CD14-positive monocyte (primary cell): ENCODE data around the gene S1PR3. TPM values are rescaled to one million over a fixed set of nuclear protein-coding genes. Genes with fewer than 3 reads are reported as not detected.

Experiments used
- DNase-seq, 3 donors: peaks; one replicate each; pipeline ENCODE4 v3.0.0-alpha.2; 2011 to 2022
- H2AFZ ChIP-seq: 2 replicates; pipeline ENCODE4 v1.6.0; 2012; ENCODE audit warnings: mild to moderate bottlenecking, low read depth, low read length, inconsistent platforms; ENCODE audit not compliant: insufficient read depth, poor library complexity, severe bottlenecking
- H3K27ac ChIP-seq, 2 donors: 1 replicate in 1 of 2; 2 replicates in 1 of 2; pipeline ENCODE4 v1.5.1; 2012 to 2013; ENCODE audit warnings: low read length in 2 of 2, control low read depth in 1 of 2, inconsistent platforms in 1 of 2, low read depth in 1 of 2, mild to moderate bottlenecking in 1 of 2
- H3K27me3 ChIP-seq, 2 donors: one replicate each; pipeline versions ENCODE4 v1.6.0 to v1.6.1; 2011 to 2013; ENCODE audit warnings: low read length in 2 of 2; ENCODE audit not compliant: control insufficient read depth in 2 of 2, insufficient read depth in 2 of 2
- H3K36me3 ChIP-seq, 2 donors: replicated peaks in 1 of 2; 1 replicate in 1 of 2; 2 replicates in 1 of 2; pipeline versions ENCODE4 v1.5.1 to v1.6.1; 2012 to 2013; ENCODE audit warnings: low read length in 2 of 2, control low read depth in 1 of 2, inconsistent platforms in 1 of 2, mild to moderate bottlenecking in 1 of 2; ENCODE audit not compliant: insufficient read depth in 2 of 2, control insufficient read depth in 1 of 2
- H3K4me1 ChIP-seq, 2 donors: 1 replicate in 1 of 2; 2 replicates in 1 of 2; pipeline versions ENCODE4 v1.5.1 to v1.6.1; 2012 to 2013; ENCODE audit warnings: low read length in 2 of 2, control low read depth in 1 of 2, inconsistent platforms in 1 of 2, mild to moderate bottlenecking in 1 of 2, moderate library complexity in 1 of 2; ENCODE audit not compliant: insufficient read depth in 2 of 2, control insufficient read depth in 1 of 2
- H3K4me2 ChIP-seq: replicated peaks from 2 replicates; pipeline ENCODE3; 2012; ENCODE audit warnings: low read length, moderate library complexity, mild to moderate bottlenecking; ENCODE audit not compliant: poor library complexity, severe bottlenecking; ENCODE audit errors: extremely low read depth
- H3K4me3 ChIP-seq, 3 experiments: fragments of 200-600 bp in 1 of 3; sonication (generic) in 1 of 3; replicated peaks in 1 of 3; 1 replicate in 2 of 3; 2 replicates in 1 of 3; pipeline ENCODE4 v1.5.1; 2011 to 2013; ENCODE audit warnings: low read length in 3 of 3, mild to moderate bottlenecking in 3 of 3, control low read depth in 2 of 3, low read depth in 2 of 3, inconsistent platforms in 1 of 3, moderate library complexity in 1 of 3
- H3K79me2 ChIP-seq: 2 replicates; pipeline ENCODE4 v1.6.0; 2012; ENCODE audit warnings: mild to moderate bottlenecking, control low read depth, inconsistent platforms, low read length, moderate library complexity; ENCODE audit not compliant: insufficient read depth
- H3K9ac ChIP-seq: 2 replicates; pipeline ENCODE4 v1.6.0; 2017; ENCODE audit warnings: low read length, mild to moderate bottlenecking; ENCODE audit not compliant: insufficient read depth, poor library complexity, severe bottlenecking
- H3K9me3 ChIP-seq, 2 donors: replicated peaks in 1 of 2; 1 replicate in 1 of 2; 2 replicates in 1 of 2; pipeline versions ENCODE4 v1.5.1 to v1.6.1; 2012 to 2013; ENCODE audit warnings: low read length in 2 of 2, control low read depth in 1 of 2; ENCODE audit not compliant: control insufficient read depth in 1 of 2, insufficient read depth in 1 of 2
- H4K20me1 ChIP-seq: 2 replicates; pipeline ENCODE4 v1.6.0; 2012; ENCODE audit warnings: mild to moderate bottlenecking, low read length, control low read depth, moderate library complexity; ENCODE audit not compliant: insufficient read depth
- H3K27ac Mint-ChIP-seq, 7 donors: one replicate each; pipeline ENCODE4 v1.8.0; 2020; ENCODE audit warnings: mild to moderate bottlenecking in 7 of 7, mixed read lengths in 7 of 7, moderate library complexity in 6 of 7, inconsistent platforms in 2 of 7
- H3K27me3 Mint-ChIP-seq, 3 donors: one replicate each; pipeline ENCODE4 v1.8.0; 2021 to 2022; ENCODE audit warnings: low read depth in 3 of 3, mild to moderate bottlenecking in 3 of 3, mixed read lengths in 3 of 3, moderate library complexity in 3 of 3, inconsistent platforms in 1 of 3
- H3K36me3 Mint-ChIP-seq, 2 donors: one replicate each; pipeline ENCODE4 v1.8.0; 2020; ENCODE audit warnings: mixed read lengths in 2 of 2, inconsistent platforms in 1 of 2, mild to moderate bottlenecking in 1 of 2
- H3K4me1 Mint-ChIP-seq: one replicate; pipeline ENCODE4 v1.8.0; 2020; ENCODE audit warnings: mild to moderate bottlenecking, mixed read lengths
- H3K4me3 Mint-ChIP-seq, 2 donors: one replicate each; pipeline ENCODE4 v1.8.0; 2020; ENCODE audit warnings: mild to moderate bottlenecking in 2 of 2, mixed read lengths in 2 of 2, moderate library complexity in 1 of 2
- H3K9me3 Mint-ChIP-seq, 7 donors: one replicate each; pipeline ENCODE4 v1.8.0; 2020 to 2022; ENCODE audit warnings: mixed read lengths in 7 of 7, mild to moderate bottlenecking in 6 of 7, moderate library complexity in 6 of 7, inconsistent platforms in 2 of 7
- CTCF ChIP-seq: fragments of 200-600 bp; IDR thresholded peaks from one replicate; pipeline ENCODE4 v1.8.0; 2022; ENCODE audit warnings: antibody characterized with exemption, mild to moderate bottlenecking
- WGBS: methylation state at CpG from one replicate; pipeline ENCODE4 v1.1.5; 2013; ENCODE audit warnings: missing lambda C conversion rate; ENCODE audit not compliant: insufficient coverage; 5-methylcytosine and 5-hydroxymethylcytosine counted together
- intact Hi-C, 2 donors: fragments of 100-400 bp; cut with micrococcal nuclease; formaldehyde crosslinking; loops; one replicate each; pipeline versions ENCODE4 v1.15.0 to v1.15.1; 2023
- polyA plus RNA-seq, 3 donors: library from polyadenylated mRNA; depleted of rRNA in 1 of 3; unstranded in 2 of 3; stranded (reverse) in 1 of 3; fragments of 300-500 nt in 2 of 3; fragments of >200 nt in 1 of 3; fragmentation: Illumina TruSeq in 2 of 3; gene quantifications; 1 replicate in 2 of 3; 2 replicates in 1 of 3; pipeline ENCODE4 v1.2.3, GENCODE V29; 2012 to 2021

The S1PR3 gene
- polyA plus RNA-seq, 3 donors, result 28.2 to 59.7 (median 30.6) TPM

- DNase-seq, result no peak
- intact Hi-C loops, result no loop called here
- no peaks in the 10 kb centered on the region for H3K4me1 ChIP-seq
- H3K27ac ChIP-seq, result no peak overlapping the region
- H3K79me2 ChIP-seq, result no peaks in the 10 kb centered on the region
- H3K27me3 ChIP-seq, result no peaks in the 10 kb centered on the region
- Mint-ChIP-seq H3K9me3 (peaks cover 0 to 6% (median 2%) of the 10 kb centered on the region in 7 donors), H3K27me3 (peaks cover 3 to 7% (median 6%) of the 10 kb centered on the region in 3 donors), H3K36me3 (peaks cover 0 to 3% of the 10 kb centered on the region in 2 donors), H3K4me3 (no peak overlapping the region), H3K27ac (no peak overlapping the region), H3K4me1 (peaks cover 7% of the 10 kb centered on the region)
- H3K9me3 ChIP-seq, result no peaks in the 10 kb centered on the region
- H3K36me3 ChIP-seq, result no peaks in the 10 kb centered on the region
- no peak overlapping the region for H3K9ac ChIP-seq
- no peak for TF ChIP-seq CTCF
- no peak overlapping the region for H3K4me2 ChIP-seq
- no CpG with 5 or more reads among the region's 2 CpGs for WGBS
- H3K4me3 ChIP-seq, result no peak overlapping the region
- no peaks in the 10 kb centered on the region for H4K20me1 ChIP-seq
- H2AFZ ChIP-seq, result no peak overlapping the region
These were observed 11.5 kb upstream of the S1PR3 start for GRCh38 chr9:88979791-88980190.

- H3K27ac Mint-ChIP-seq, result no peak overlapping the region
- Histone ChIP-seq H4K20me1 (no peaks in the 10 kb centered on the region), H3K79me2 (no peaks in the 10 kb centered on the region), H3K4me3 (no peak overlapping the region), H3K27me3 (no peaks in the 10 kb centered on the region), H3K36me3 (no peaks in the 10 kb centered on the region), H3K9me3 (no peaks in the 10 kb centered on the region), H3K9ac (no peak overlapping the region), H3K4me2 (no peak overlapping the region), H3K4me1 (no peaks in the 10 kb centered on the region), H2AFZ (no peak overlapping the region), H3K27ac (no peak overlapping the region)
- intact Hi-C loops, result no loop called here
- H3K9me3 Mint-ChIP-seq, result peaks cover 0 to 6% (median 2%) of the 10 kb centered on the region in 7 donors
- WGBS, result no CpG with 5 or more reads among the region's 1 CpG
- H3K4me1 Mint-ChIP-seq, result peaks cover 7% of the 10 kb centered on the region
- peaks cover 0 to 3% of the 10 kb centered on the region in 2 donors for H3K36me3 Mint-ChIP-seq
- TF ChIP-seq CTCF, result no peak
- H3K4me3 Mint-ChIP-seq, result no peak overlapping the region
- DNase-seq, result no peak
- H3K27me3 Mint-ChIP-seq, result peaks cover 3 to 7% (median 6%) of the 10 kb centered on the region in 3 donors
These were observed 10.5 kb upstream of the S1PR3 start for GRCh38 chr9:88980740-88981203.
